Measurements from ENCODE around the gene AP3S2. TPM values are rescaled to one million over a fixed set of nuclear protein-coding genes. Genes with fewer than 3 reads are reported as not detected.

Gene AP3S2
- total RNA-seq, 1 donor from 2014 or later = 36.4 TPM

Other genes with a start within 250 kb of the AP3S2 start
- gene KIF7, start 238.5 kb downstream of the AP3S2 start, total RNA-seq = 0.22 and 0.44 TPM in 2 replicates
- 0.27 and 0.71 TPM in 2 replicates for gene PLIN1, start 214.6 kb downstream of the AP3S2 start, total RNA-seq
- gene PEX11A, start 203.2 kb downstream of the AP3S2 start, total RNA-seq = 0.84 and 1.6 TPM in 2 replicates
- gene WDR93, start 203.2 kb downstream of the AP3S2 start, total RNA-seq = 0.10 and 0.16 TPM in 2 replicates
- 0.24 and 0.71 TPM in 2 replicates for gene MESP1, start 142.7 kb downstream of the AP3S2 start, total RNA-seq
- 0.40 TPM in 1 of 2 replicates, not detected in the other for gene MESP2, start 117.7 kb downstream of the AP3S2 start, total RNA-seq
- gene ANPEP, start 79.1 kb downstream of the AP3S2 start, total RNA-seq = 4.5 and 4.8 TPM in 2 replicates
- gene ARPIN, start 19.0 kb upstream of the AP3S2 start, total RNA-seq = not detected in 2 replicates
- 36.2 and 45.5 TPM in 2 replicates for gene ZNF710, start 107.3 kb upstream of the AP3S2 start, total RNA-seq
- 49.1 and 51.2 TPM in 2 replicates for gene IDH2, start 208.5 kb upstream of the AP3S2 start, total RNA-seq